Hepatic stellate cell (primary cell): ENCODE measurements around the gene UBFD1.
A peak's percentile ranks its signal among the peaks of the same experiment; 100 is the strongest.
"Not testable (repeated sequence)": the region's sequence is repeated elsewhere in the genome, so short reads cannot be mapped to it uniquely, and the experiment has no call there.

ENCODE experiments used
- DNase-seq: peaks from one replicate; pipeline ENCODE4 v3.0.0; 2011; ENCODE audit warnings: low spot score

UBFD1 gene

GRCh38 chr16:23527961-23528643 lies 29.4 kb upstream of the UBFD1 start:
- no peak for DNase-seq

- DNase-seq: no peak
These were observed 28.8 kb upstream of the UBFD1 start for GRCh38 chr16:23528644-23529310.

GRCh38 chr16:23530062-23530461 lies 27.5 kb upstream of the UBFD1 start:
- no peak for DNase-seq

GRCh38 chr16:23532448-23532847 lies 25.1 kb upstream of the UBFD1 start:
- DNase-seq: no peak

GRCh38 chr16:23534868-23535860 lies 22.4 kb upstream of the UBFD1 start:
- no peak for DNase-seq

- DNase-seq: no peak
These were observed 21.6 kb upstream of the UBFD1 start for GRCh38 chr16:23535901-23536300.

GRCh38 chr16:23537390-23537789 lies 20.1 kb upstream of the UBFD1 start:
- DNase-seq: no peak

- no peak for DNase-seq
These were observed 18.6 kb upstream of the UBFD1 start for GRCh38 chr16:23538919-23539278.

GRCh38 chr16:23539984-23540816 lies 17.3 kb upstream of the UBFD1 start:
- DNase-seq: no peak

- DNase-seq: not testable (repeated sequence)
These were observed 16.7 kb upstream of the UBFD1 start for GRCh38 chr16:23540817-23541178.

GRCh38 chr16:23544436-23544835 lies 13.1 kb upstream of the UBFD1 start:
- no peak for DNase-seq

GRCh38 chr16:23549938-23550337 lies 7.6 kb upstream of the UBFD1 start:
- no peak for DNase-seq

- DNase-seq: no peak
These were observed 5.4 kb upstream of the UBFD1 start for GRCh38 chr16:23552161-23552560.

- no peak for DNase-seq
These were observed 3.0 kb upstream of the UBFD1 start for GRCh38 chr16:23554536-23554935.

GRCh38 chr16:23557779-23558702 lies 514 bp downstream of the UBFD1 start:
- DNase-seq: peak; percentile 11

- DNase-seq: no peak
These were observed 4.1 kb downstream of the UBFD1 start for GRCh38 chr16:23561586-23561985.

GRCh38 chr16:23562505-23562904 lies 5.0 kb downstream of the UBFD1 start:
- DNase-seq: no peak

- no peak for DNase-seq
These were observed 5.7 kb downstream of the UBFD1 start for GRCh38 chr16:23563186-23563585.

- no peak for DNase-seq
These were observed 7.2 kb downstream of the UBFD1 start for GRCh38 chr16:23564575-23565363.

- DNase-seq: no peak
These were observed 9.2 kb downstream of the UBFD1 start for GRCh38 chr16:23566724-23567123.
